ENCODE measurements around the gene ENKD1. TPM values are rescaled to one million over a fixed set of nuclear protein-coding genes. Genes with fewer than 3 reads are reported as not detected.

Gene ENKD1
- polyA plus RNA-seq (2013, experiment 1 of 2): 7.9 TPM
- 9.0 TPM for polyA plus RNA-seq (2013, experiment 2 of 2)

GRCh38 chr16:67666559-67667452 is at the start of gene ENKD1, which contains the start of gene C16orf86:
Gene ENKD1, minus strand, starts transcription at chr16:67666750. Its CDS starts 308 bp downstream, at chr16:67666442.
Gene C16orf86, plus strand, starts transcription at chr16:67666814. Its CDS starts 157 bp downstream, at chr16:67666971.
- Histone ChIP-seq H3K27ac (ENCODE audit: low read length, poor library complexity, severe bottlenecking) (no peak within 1 kb of the TSS), H3K27me3 (ENCODE audit: control insufficient read depth in 1 of 2, insufficient read depth in 1 of 2, low read length in 2 of 2) (no peaks in the 10 kb centered on the region), H2BK120ac (ENCODE audit: low read depth, low read length) (peak within 1 kb of the TSS; percentile 78), H3K4me3 (ENCODE audit: insufficient read depth in 1 of 2, low read depth in 1 of 2, low read length in 2 of 2) (peak within 1 kb of the TSS; percentile 73 to 85), H3K36me3 (ENCODE audit: control insufficient read depth in 1 of 2, insufficient read depth in 2 of 2, low read depth in 1 of 2, low read length in 2 of 2) (peaks cover 25 to 27% of the 10 kb centered on the region in 2 experiments), H3K4ac (ENCODE audit: low read depth in 1 of 2, low read length in 2 of 2) (peak within 1 kb of the TSS; percentile 90 to 92), H3K9ac (ENCODE audit: low read length) (peak within 1 kb of the TSS; percentile 93), H2BK12ac (ENCODE audit: low read length in 2 of 2) (peak within 1 kb of the TSS in 1 of 2 experiments; percentile 73), H3K4me2 (ENCODE audit: low read length, poor library complexity, severe bottlenecking) (peak within 1 kb of the TSS; percentile 79), H3K23ac (ENCODE audit: low read length in 2 of 2) (peak within 1 kb of the TSS in 1 of 2 experiments; percentile 27), H3K79me1 (replicated peaks; ENCODE audit: low read length, poor library complexity, severe bottlenecking) (peaks cover 3% of the 10 kb centered on the region), H4K8ac (ENCODE audit: low read length) (peak within 1 kb of the TSS; percentile 98), H3K18ac (ENCODE audit: low read depth in 1 of 2, low read length in 2 of 2) (peak within 1 kb of the TSS; percentile 89 to 93), H3K14ac (ENCODE audit: low read length in 2 of 2) (peak within 1 kb of the TSS in 1 of 2 experiments; percentile 12), H2BK15ac (ENCODE audit: low read depth, poor library complexity, severe bottlenecking) (peak within 1 kb of the TSS; percentile 93), H3K9me3 (ENCODE audit: control insufficient read depth, low read length) (no peaks in the 10 kb centered on the region), H2AK5ac (ENCODE audit: low read length, severe bottlenecking) (no peak within 1 kb of the TSS), H2AFZ (ENCODE audit: low read depth, low read length) (peak within 1 kb of the TSS; percentile 98), H3K4me1 (ENCODE audit: control insufficient read depth, insufficient read depth, low read depth, low read length) (peaks cover 20% of the 10 kb centered on the region), H2BK5ac (ENCODE audit: low read depth, low read length, poor library complexity, severe bottlenecking) (no peak within 1 kb of the TSS), H4K91ac (ENCODE audit: low read length) (peak within 1 kb of the TSS; percentile 95)
- WGBS: 13% methylated on average over 77 of the region's 78 CpGs
- peak; percentile 81 for DNase-seq

- H2BK12ac ChIP-seq (ENCODE audit: low read length in 2 of 2): no peak overlapping the region
- H3K4me1 ChIP-seq (ENCODE audit: control insufficient read depth, insufficient read depth, low read depth, low read length): peaks cover 6% of the 10 kb centered on the region
- peaks cover 16% of the 10 kb centered on the region for H3K79me1 ChIP-seq (replicated peaks; ENCODE audit: low read length, poor library complexity, severe bottlenecking)
- H3K23ac ChIP-seq (ENCODE audit: low read length in 2 of 2): no peak overlapping the region
- H3K27ac ChIP-seq (ENCODE audit: low read length, poor library complexity, severe bottlenecking): no peak overlapping the region
- H3K18ac ChIP-seq (ENCODE audit: low read depth in 1 of 2, low read length in 2 of 2): no peak overlapping the region
- over 99% methylated on average over 2 of the region's 2 CpGs for WGBS
- no peak overlapping the region for H4K91ac ChIP-seq (ENCODE audit: low read length)
- no peak overlapping the region for H2AFZ ChIP-seq (ENCODE audit: low read depth, low read length)
- H3K9me3 ChIP-seq (ENCODE audit: control insufficient read depth, low read length): no peaks in the 10 kb centered on the region
- H2BK5ac ChIP-seq (ENCODE audit: low read depth, low read length, poor library complexity, severe bottlenecking): no peak overlapping the region
- no peak overlapping the region for H2BK120ac ChIP-seq (ENCODE audit: low read depth, low read length)
- H3K9ac ChIP-seq (ENCODE audit: low read length): no peak overlapping the region
- H3K4me2 ChIP-seq (ENCODE audit: low read length, poor library complexity, severe bottlenecking): no peak overlapping the region
- no peak overlapping the region for H4K8ac ChIP-seq (ENCODE audit: low read length)
- no peak for DNase-seq
- no peak overlapping the region for H3K4ac ChIP-seq (ENCODE audit: low read depth in 1 of 2, low read length in 2 of 2)
- no peak overlapping the region for H2BK15ac ChIP-seq (ENCODE audit: low read depth, poor library complexity, severe bottlenecking)
- no peak overlapping the region for H3K14ac ChIP-seq (ENCODE audit: low read length in 2 of 2)
- H3K36me3 ChIP-seq (ENCODE audit: control insufficient read depth in 1 of 2, insufficient read depth in 2 of 2, low read depth in 1 of 2, low read length in 2 of 2): peaks cover 0 to 7% of the 10 kb centered on the region in 2 experiments
- no peaks in the 10 kb centered on the region for H3K27me3 ChIP-seq (ENCODE audit: control insufficient read depth in 1 of 2, insufficient read depth in 1 of 2, low read length in 2 of 2)
- H2AK5ac ChIP-seq (ENCODE audit: low read length, severe bottlenecking): no peak overlapping the region
- no peak overlapping the region for H3K4me3 ChIP-seq (ENCODE audit: insufficient read depth in 1 of 2, low read depth in 1 of 2, low read length in 2 of 2)
Measured at GRCh38 chr16:67716097-67716496, 49.5 kb upstream of the ENKD1 start.

- H3K23ac ChIP-seq (ENCODE audit: low read length in 2 of 2): no peak overlapping the region
- no peak overlapping the region for H3K14ac ChIP-seq (ENCODE audit: low read length in 2 of 2)
- H3K27ac ChIP-seq (ENCODE audit: low read length, poor library complexity, severe bottlenecking): no peak overlapping the region
- H3K27me3 ChIP-seq (ENCODE audit: control insufficient read depth in 1 of 2, insufficient read depth in 1 of 2, low read length in 2 of 2): no peaks in the 10 kb centered on the region
- no peak overlapping the region for H2BK15ac ChIP-seq (ENCODE audit: low read depth, poor library complexity, severe bottlenecking)
- H3K4me2 ChIP-seq (ENCODE audit: low read length, poor library complexity, severe bottlenecking): no peak overlapping the region
- no peak overlapping the region for H3K4me3 ChIP-seq (ENCODE audit: insufficient read depth in 1 of 2, low read depth in 1 of 2, low read length in 2 of 2)
- H2BK5ac ChIP-seq (ENCODE audit: low read depth, low read length, poor library complexity, severe bottlenecking): no peak overlapping the region
- no peak overlapping the region for H3K18ac ChIP-seq (ENCODE audit: low read depth in 1 of 2, low read length in 2 of 2)
- no peak overlapping the region for H2BK12ac ChIP-seq (ENCODE audit: low read length in 2 of 2)
- WGBS: no CpG with 5 or more reads among the region's 1 CpG
- no peak overlapping the region for H2AK5ac ChIP-seq (ENCODE audit: low read length, severe bottlenecking)
- H3K9me3 ChIP-seq (ENCODE audit: control insufficient read depth, low read length): no peaks in the 10 kb centered on the region
- peaks cover 2% of the 10 kb centered on the region for H3K4me1 ChIP-seq (ENCODE audit: control insufficient read depth, insufficient read depth, low read depth, low read length)
- no peak overlapping the region for H2AFZ ChIP-seq (ENCODE audit: low read depth, low read length)
- peaks cover 18% of the 10 kb centered on the region for H3K79me1 ChIP-seq (replicated peaks; ENCODE audit: low read length, poor library complexity, severe bottlenecking)
- no peak for DNase-seq
- no peak overlapping the region for H4K8ac ChIP-seq (ENCODE audit: low read length)
- H4K91ac ChIP-seq (ENCODE audit: low read length): no peak overlapping the region
- H3K4ac ChIP-seq (ENCODE audit: low read depth in 1 of 2, low read length in 2 of 2): no peak overlapping the region
- no peak overlapping the region for H2BK120ac ChIP-seq (ENCODE audit: low read depth, low read length)
- H3K9ac ChIP-seq (ENCODE audit: low read length): no peak overlapping the region
- peaks cover 0 to 7% of the 10 kb centered on the region in 2 experiments for H3K36me3 ChIP-seq (ENCODE audit: control insufficient read depth in 1 of 2, insufficient read depth in 2 of 2, low read depth in 1 of 2, low read length in 2 of 2)
Measured at GRCh38 chr16:67714522-67714921, 48.0 kb upstream of the ENKD1 start.

- Histone ChIP-seq H2BK5ac (ENCODE audit: low read depth, low read length, poor library complexity, severe bottlenecking) (no peak overlapping the region), H3K4me1 (ENCODE audit: control insufficient read depth, insufficient read depth, low read depth, low read length) (peaks cover 2% of the 10 kb centered on the region), H3K9me3 (ENCODE audit: control insufficient read depth, low read length) (no peaks in the 10 kb centered on the region), H3K79me1 (replicated peaks; ENCODE audit: low read length, poor library complexity, severe bottlenecking) (peaks cover 18% of the 10 kb centered on the region), H3K4me3 (ENCODE audit: insufficient read depth in 1 of 2, low read depth in 1 of 2, low read length in 2 of 2) (no peak overlapping the region), H2AK5ac (ENCODE audit: low read length, severe bottlenecking) (no peak overlapping the region), H2AFZ (ENCODE audit: low read depth, low read length) (no peak overlapping the region), H2BK120ac (ENCODE audit: low read depth, low read length) (no peak overlapping the region), H3K18ac (ENCODE audit: low read depth in 1 of 2, low read length in 2 of 2) (no peak overlapping the region), H3K9ac (ENCODE audit: low read length) (no peak overlapping the region), H3K23ac (ENCODE audit: low read length in 2 of 2) (no peak overlapping the region), H3K27ac (ENCODE audit: low read length, poor library complexity, severe bottlenecking) (no peak overlapping the region), H3K14ac (ENCODE audit: low read length in 2 of 2) (no peak overlapping the region), H3K36me3 (ENCODE audit: control insufficient read depth in 1 of 2, insufficient read depth in 2 of 2, low read depth in 1 of 2, low read length in 2 of 2) (peaks cover 0 to 7% of the 10 kb centered on the region in 2 experiments), H3K4me2 (ENCODE audit: low read length, poor library complexity, severe bottlenecking) (no peak overlapping the region), H3K4ac (ENCODE audit: low read depth in 1 of 2, low read length in 2 of 2) (no peak overlapping the region), H4K91ac (ENCODE audit: low read length) (no peak overlapping the region), H2BK12ac (ENCODE audit: low read length in 2 of 2) (no peak overlapping the region), H3K27me3 (ENCODE audit: control insufficient read depth in 1 of 2, insufficient read depth in 1 of 2, low read length in 2 of 2) (no peaks in the 10 kb centered on the region), H4K8ac (ENCODE audit: low read length) (no peak overlapping the region), H2BK15ac (ENCODE audit: low read depth, poor library complexity, severe bottlenecking) (no peak overlapping the region)
- no peak for DNase-seq
- 89% methylated on average over 5 of the region's 5 CpGs for WGBS
Measured at GRCh38 chr16:67713647-67714273, 47.2 kb upstream of the ENKD1 start.

All from mesenchymal stem cell (in vitro differentiated cells and primary cell).